GM18499 (cell line): ENCODE data around the gene NEMP1.
"Not testable (repeated sequence)": the region's sequence is repeated elsewhere in the genome, so short reads cannot be mapped to it uniquely, and the experiment has no call there.

Source experiments
- ATAC-seq: cut with Tn5 transposase; IDR thresholded peaks from one replicate; pipeline ENCODE4 v1.9.1; 2021; ENCODE audit warnings: moderate number of reproducible peaks; ENCODE audit not compliant: insufficient read depth, unreplicated experiment

The NEMP1 gene

GRCh38 chr12:57058454-57058853, 20.1 kb downstream of the NEMP1 start:
- ATAC-seq = no peak

- ATAC-seq = no peak
Measured at GRCh38 chr12:57057067-57057751, 21.4 kb downstream of the NEMP1 start.

- no peak for ATAC-seq
Measured at GRCh38 chr12:57055824-57056223, 22.8 kb downstream of the NEMP1 start.

- not testable (repeated sequence) for ATAC-seq
Measured at GRCh38 chr12:57053901-57054300, 24.7 kb downstream of the NEMP1 start.

- ATAC-seq = not testable (repeated sequence)
Measured at GRCh38 chr12:57053146-57053545, 25.4 kb downstream of the NEMP1 start.

GRCh38 chr12:57051011-57051410, 27.6 kb downstream of the NEMP1 start:
- ATAC-seq = no peak

- no peak for ATAC-seq
Measured at GRCh38 chr12:57049890-57050289, 28.7 kb downstream of the NEMP1 start, which contains the start of gene MYO1A. Gene MYO1A (minus strand): TSS chr12:57050129. CDS start chr12:57048323, 1,806 bp downstream.

- no peak for ATAC-seq
Measured at GRCh38 chr12:57049119-57049446, 29.5 kb downstream of the NEMP1 start.

GRCh38 chr12:57048423-57049118, 30.0 kb downstream of the NEMP1 start:
- ATAC-seq = no peak

GRCh38 chr12:57047981-57048380, 30.6 kb downstream of the NEMP1 start:
- no peak for ATAC-seq

GRCh38 chr12:57046947-57047890, 31.4 kb downstream of the NEMP1 start:
- no peak for ATAC-seq

GRCh38 chr12:57046086-57046791, 32.4 kb downstream of the NEMP1 start:
- no peak for ATAC-seq

- no peak for ATAC-seq
Measured at GRCh38 chr12:57044889-57045288, 33.7 kb downstream of the NEMP1 start.

- no peak for ATAC-seq
Measured at GRCh38 chr12:57044468-57044867, 34.1 kb downstream of the NEMP1 start.

GRCh38 chr12:57042695-57043094, 35.9 kb downstream of the NEMP1 start:
- ATAC-seq = no peak

- ATAC-seq = no peak
Measured at GRCh38 chr12:57040750-57041149, 37.8 kb downstream of the NEMP1 start.

GRCh38 chr12:57040211-57040610, 38.4 kb downstream of the NEMP1 start:
- ATAC-seq = no peak

- ATAC-seq = no peak
Measured at GRCh38 chr12:57039016-57039798, 39.4 kb downstream of the NEMP1 start.

- ATAC-seq = no peak
Measured at GRCh38 chr12:57037264-57037663, 41.3 kb downstream of the NEMP1 start.

- ATAC-seq = no peak
Measured at GRCh38 chr12:57033431-57033830, 45.2 kb downstream of the NEMP1 start.
